GM12878 (cell line): ENCODE data around the gene PPFIA4. TPM values are rescaled to one million over a fixed set of nuclear protein-coding genes. Genes with fewer than 3 reads are reported as not detected.

Source experiments
- ATAC-seq: fragments of 200-7000 bp; cut with Tn5 transposase; 3 replicates; pipeline ENCODE4 v1.9.1; 2020; ENCODE audit warnings: mild to moderate bottlenecking, moderate library complexity
- BruUV-seq: library from RNA; stranded (reverse); fragments of 400-500 nt; replicated peaks from 2 replicates; lab custom pipeline; 2021; lab: Mats Ljungman, UMichigan
- CTCF ChIA-PET: fragments of 300-600 bp; sonication (Branson Sonifier 250); formaldehyde crosslinking; extraction: SDS; loops from one replicate; lab custom pipeline; 2021; ENCODE audit warnings: inconsistent platforms; lab: Yijun Ruan, JAX
- POLR2A ChIA-PET: fragments of 350-600 bp; formaldehyde crosslinking; extraction: SDS; loops from one replicate; lab custom pipeline; 2021; ENCODE audit warnings: inconsistent platforms; lab: Charles Lee
- RAD21 ChIA-PET: fragments of 300-600 bp; sonication (Branson Sonifier 250); formaldehyde crosslinking; loops from one replicate; lab custom pipeline; 2023; ENCODE audit warnings: antibody characterized with exemption; ENCODE audit not compliant: unreplicated experiment; lab: Charles Lee
- SMC1A ChIA-PET: fragments of 300-600 bp; sonication (Branson Sonifier 250); formaldehyde crosslinking; loops from one replicate; lab custom pipeline; 2023; ENCODE audit not compliant: unreplicated experiment, uncharacterized antibody; lab: Charles Lee
- DNase-seq: peaks from one replicate; pipeline ENCODE4 v3.0.0-alpha.2; 2011; ENCODE audit warnings: low read depth, low spot score
- FAIRE-seq: peaks from 3 replicates; lab custom pipeline; 2011; peaks lifted over from hg19 to GRCh38; lab: Jason Lieb, UNC
- H2AFZ ChIP-seq: 2 replicates; pipeline ENCODE4 v1.6.0; 2011; ENCODE audit warnings: low read depth, low read length, control low read depth; ENCODE audit not compliant: control insufficient read depth
- H3K27ac ChIP-seq: 2 replicates; pipeline ENCODE4 v1.5.1; 2011; ENCODE audit warnings: control low read depth; ENCODE audit not compliant: control insufficient read depth, insufficient read depth
- H3K27me3 ChIP-seq, 2 experiments: replicated peaks in 1 of 2; 2 replicates each; pipeline versions ENCODE4 v1.6.0 to v1.6.1; 2011; ENCODE audit warnings: low read length in 1 of 2; ENCODE audit not compliant: control insufficient read depth in 2 of 2, insufficient read depth in 2 of 2
- H3K36me3 ChIP-seq, 2 experiments: 2 replicates each; pipeline ENCODE4 v1.5.1; 2011; ENCODE audit warnings: low read length in 1 of 2; ENCODE audit not compliant: control insufficient read depth in 2 of 2, insufficient read depth in 2 of 2
- H3K4me1 ChIP-seq: 2 replicates; pipeline ENCODE4 v1.6.1; 2011; ENCODE audit warnings: mild to moderate bottlenecking, low read length, moderate library complexity, mixed read lengths; ENCODE audit not compliant: control insufficient read depth, insufficient read depth
- H3K4me2 ChIP-seq: 2 replicates; pipeline ENCODE4 v1.6.0; 2011; ENCODE audit warnings: control low read depth; ENCODE audit not compliant: control insufficient read depth, insufficient read depth
- H3K4me3 ChIP-seq: fragments of 200-600 bp; sonication (generic); 2 replicates; pipeline ENCODE4 v1.5.1; 2016
- H3K79me2 ChIP-seq: 2 replicates; pipeline ENCODE4 v1.6.0; 2011; ENCODE audit warnings: low read length; ENCODE audit not compliant: control insufficient read depth, insufficient read depth
- H3K9ac ChIP-seq: 2 replicates; pipeline ENCODE4 v1.8.0; 2011; ENCODE audit warnings: low read length, control low read depth, mixed read lengths; ENCODE audit not compliant: control insufficient read depth, insufficient read depth
- H3K9me3 ChIP-seq: replicated peaks from 3 replicates; pipeline ENCODE4 v1.5.1; 2011; ENCODE audit warnings: mild to moderate bottlenecking, low read length; ENCODE audit not compliant: control insufficient read depth, insufficient read depth
- H4K20me1 ChIP-seq: 2 replicates; pipeline ENCODE4 v1.6.0; 2011; ENCODE audit not compliant: control insufficient read depth, insufficient read depth
- EP300 ChIP-seq, 2 experiments: fragments of 150-350 bp in 1 of 2; IDR thresholded peaks; 2 replicates each; pipeline ENCODE4 v1.6.1; 2011 to 2012; ENCODE audit warnings: low read depth in 2 of 2, low read length in 2 of 2, borderline replicate concordance in 1 of 2, improper control_type of control experiment in 1 of 2, inconsistent platforms in 1 of 2; ENCODE audit not compliant: control insufficient read depth in 1 of 2
- GABPA ChIP-seq: IDR thresholded peaks from 2 replicates; pipeline ENCODE4 v1.6.1; 2014; ENCODE audit warnings: antibody characterized with exemption, low read depth, mild to moderate bottlenecking, inconsistent platforms
- IKZF2 ChIP-seq, 2 experiments: fragments of 450-650 bp; IDR thresholded peaks; 2 replicates each; pipeline ENCODE4 v1.6.1; 2017; ENCODE audit warnings: mild to moderate bottlenecking in 2 of 2, moderate library complexity in 2 of 2
- PML ChIP-seq: IDR thresholded peaks from 2 replicates; pipeline ENCODE4 v1.6.1; 2012; ENCODE audit warnings: low read length, inconsistent platforms
- RAD21 ChIP-seq: IDR thresholded peaks from 2 replicates; pipeline ENCODE4 v1.6.1; 2011; ENCODE audit warnings: mild to moderate bottlenecking, low read depth, low read length, moderate library complexity; ENCODE audit not compliant: insufficient read depth
- REST ChIP-seq: IDR thresholded peaks from 2 replicates; pipeline ENCODE4 v1.6.1; 2012; ENCODE audit warnings: mild to moderate bottlenecking, low read depth, low read length
- SIX5 ChIP-seq: IDR thresholded peaks from 2 replicates; pipeline ENCODE4 v1.6.1; 2011; ENCODE audit warnings: mild to moderate bottlenecking, low read depth, low read length, moderate library complexity; ENCODE audit not compliant: severe bottlenecking
- SREBF1 ChIP-seq: IDR thresholded peaks from 2 replicates; pipeline ENCODE4 v1.6.1; 2012; ENCODE audit warnings: mild to moderate bottlenecking, low read length
- STAT1 ChIP-seq: fragments of 450-650 bp; conservative IDR thresholded peaks from 2 replicates; pipeline ENCODE4 v1.6.1; 2014; ENCODE audit warnings: antibody characterized with exemption, mild to moderate bottlenecking
- YBX1 ChIP-seq: fragments of 450-650 bp; IDR thresholded peaks from 2 replicates; pipeline ENCODE4 v1.6.1; 2016; ENCODE audit warnings: antibody characterized with exemption
- ZBED1 ChIP-seq: IDR thresholded peaks from 2 replicates; pipeline ENCODE4 v1.6.1; 2016; ENCODE audit warnings: borderline replicate concordance
- ZBTB40 ChIP-seq: fragments of 450-650 bp; IDR thresholded peaks from 2 replicates; pipeline ENCODE4 v1.6.1; 2016; ENCODE audit warnings: mild to moderate bottlenecking, moderate library complexity, borderline replicate concordance
- ZNF24 ChIP-seq: fragments of 450-650 bp; IDR thresholded peaks from 2 replicates; pipeline ENCODE4 v1.6.1; 2017; ENCODE audit warnings: antibody characterized with exemption, mild to moderate bottlenecking
- ZZZ3 ChIP-seq: IDR thresholded peaks from 2 replicates; pipeline ENCODE4 v1.6.1; 2011; ENCODE audit warnings: low read depth; ENCODE audit not compliant: control insufficient read depth, insufficient read length
- WGBS: methylation state at CpG from one replicate; pipeline ENCODE4 v1.1.6; 2016; ENCODE audit warnings: low lambda C conversion rate; ENCODE audit not compliant: insufficient replicate concordance, insufficient coverage; ENCODE audit errors: missing lambda C conversion rate; 5-methylcytosine and 5-hydroxymethylcytosine counted together
- in situ Hi-C: fragments of 300-500 bp; cut with MboI; formaldehyde crosslinking; loops from 9 replicates; pipeline ENCODE4 v1.14.3; 2018; ENCODE audit warnings: mixed read lengths
- intact Hi-C: fragments of 100-400 bp; cut with micrococcal nuclease; formaldehyde crosslinking; loops from one replicate; pipeline ENCODE4 v1.14.2; 2022; ENCODE audit not compliant: unreplicated experiment
- polyA plus RNA-seq, 11 experiments: library from polyadenylated mRNA; depleted of rRNA in 4 of 11; unstranded in 6 of 11; stranded (reverse) in 5 of 11; fragments of >200 nt; fragmentation: Nextera tagmentation in 4 of 11; fragmentation: Illumina TruSeq in 1 of 11; extraction: Ambion mirVana in 4 of 11; extraction: Trizol in 1 of 11; gene quantifications; 1 replicate in 1 of 11; 2 replicates in 10 of 11; pipeline versions ENCODE4 v1.2.1 to v1.2.3, GENCODE V29; 2011 to 2016; ENCODE audit warnings: inconsistent platforms in 2 of 11, missing spikeins in 2 of 11, low read depth in 1 of 11
- total RNA-seq, 4 experiments: library from RNA; depleted of rRNA in 3 of 4; stranded (reverse); fragments of >200 nt in 3 of 4; fragmentation: Illumina TruSeq in 1 of 4; extraction: Trizol in 1 of 4; gene quantifications; 2 replicates each; pipeline versions ENCODE4 v1.2.1 to v1.2.3, GENCODE V29; 2013 to 2021

Gene PPFIA4
- total and polyA plus RNA-seq, 10 of the 15 experiments (the other 5 are each of a cell fraction or from before 2014, with no cell fraction given): 0.02 to 19.7 (median 0.34) TPM; not detected in 1

DNA sequence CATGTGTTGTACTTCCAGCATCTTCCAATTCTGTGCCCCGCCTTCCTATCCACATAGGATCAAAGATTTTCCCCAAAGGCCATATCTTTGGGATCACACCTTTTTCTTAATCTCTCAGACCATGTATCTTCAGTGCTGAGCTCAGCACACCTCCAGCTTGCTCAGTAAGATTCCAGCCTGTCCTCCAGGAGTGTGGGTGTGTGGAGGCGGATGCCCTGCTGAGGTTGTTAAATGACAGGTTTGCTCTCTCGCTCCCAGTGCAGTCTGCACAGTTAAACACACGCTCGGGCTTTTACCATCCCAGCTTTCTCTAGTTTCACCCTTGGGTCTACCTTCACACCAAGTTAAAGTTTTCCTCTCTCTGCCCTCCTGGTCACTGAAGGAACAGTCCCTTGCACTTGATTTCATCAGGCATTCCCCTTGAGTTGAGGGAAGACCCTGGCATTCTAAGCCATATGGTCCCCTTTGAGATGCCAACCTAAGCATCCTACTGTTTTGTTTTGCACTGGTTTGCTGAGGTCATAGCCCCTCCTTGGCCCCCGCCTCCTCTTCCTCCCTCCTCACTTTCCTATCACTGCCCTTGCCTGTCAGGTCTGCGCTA is 45.8 kb downstream of the PPFIA4 start (continued):
- TF ChIP-seq EP300 (IDR thresholded peaks at IDR 0.05; ENCODE audit: borderline replicate concordance in 1 of 2, control insufficient read depth in 1 of 2, low read depth in 2 of 2, low read length in 2 of 2) (no peak), IKZF2 (IDR thresholded peaks at IDR 0.05) (no peak), STAT1 (no peak)

GRCh38 chr1:203072911-203073310 is 46.6 kb downstream of the PPFIA4 start:
- no peaks in the 10 kb centered on the region for H3K36me3 ChIP-seq
- H3K27ac ChIP-seq: no peak overlapping the region
- ChIA-PET RAD21 (no interaction called here), CTCF (interaction anchor here (1.5 kb wide), 1 partner anchor 11 kb away, joined by 4 read pairs; no protein-coding TSS in a partner anchor), SMC1A (interaction anchor here (0.8 kb wide), 1 partner anchor 9 kb away, joined by 4 read pairs; no protein-coding TSS in a partner anchor), POLR2A (interaction anchor here (1.1 kb wide), 1 partner anchor 25 kb away, joined by 5 read pairs; no protein-coding TSS in a partner anchor)
- WGBS: 34% methylated on average over 3 of the region's 3 CpGs
- H4K20me1 ChIP-seq: no peaks in the 10 kb centered on the region
- H3K4me2 ChIP-seq: no peak overlapping the region
- no peak overlapping the region for H3K4me3 ChIP-seq
- DNase-seq: no peak
- FAIRE-seq: no peak
- no peaks in the 10 kb centered on the region; the same call in 1 of the 2 replicates for H3K4me1 ChIP-seq
- no TSS peak for BruUV-seq
- intact Hi-C loops (no loop called here), in situ Hi-C loops (no loop called here)
- peaks cover 3 to 10% of the 10 kb centered on the region in 2 experiments; a peak in 2 of 4 replicates for H3K27me3 ChIP-seq
- H3K79me2 ChIP-seq: no peaks in the 10 kb centered on the region
- H3K9ac ChIP-seq: no peak overlapping the region
- no peak for ATAC-seq
- H3K9me3 ChIP-seq: no peaks in the 10 kb centered on the region
- H2AFZ ChIP-seq: no peak overlapping the region
- TF ChIP-seq RAD21: no peak
- TF ChIP-seq REST: no peak
- TF ChIP-seq ZBED1: no peak
- no peak for TF ChIP-seq GABPA
- TF ChIP-seq SIX5: no peak
- TF ChIP-seq SREBF1: no peak
- no peak for TF ChIP-seq PML
- TF ChIP-seq ZZZ3: no peak
- TF ChIP-seq YBX1: no peak
- TF ChIP-seq ZBTB40: no peak
- TF ChIP-seq ZNF24: no peak
